Lower leg skin (tissue), 3 donors: ENCODE data around the gene FAM187B.

Experiments
- POLR2A ChIP-seq, 2 donors: fragments of 450-650 bp; IDR thresholded peaks; one replicate each; pipeline ENCODE4 v1.6.1; 2016 to 2017; ENCODE audit warnings: antibody characterized with exemption in 2 of 2, mild to moderate bottlenecking in 1 of 2, moderate library complexity in 1 of 2
- TF ChIP-seq, protein P1 (sequence below), 3 donors: fragments of 450-650 bp; IDR thresholded peaks; one replicate each; pipeline ENCODE4 v1.5.1; 2016; ENCODE audit warnings: antibody characterized with exemption in 3 of 3, mild to moderate bottlenecking in 3 of 3, moderate library complexity in 2 of 3

DNA sequence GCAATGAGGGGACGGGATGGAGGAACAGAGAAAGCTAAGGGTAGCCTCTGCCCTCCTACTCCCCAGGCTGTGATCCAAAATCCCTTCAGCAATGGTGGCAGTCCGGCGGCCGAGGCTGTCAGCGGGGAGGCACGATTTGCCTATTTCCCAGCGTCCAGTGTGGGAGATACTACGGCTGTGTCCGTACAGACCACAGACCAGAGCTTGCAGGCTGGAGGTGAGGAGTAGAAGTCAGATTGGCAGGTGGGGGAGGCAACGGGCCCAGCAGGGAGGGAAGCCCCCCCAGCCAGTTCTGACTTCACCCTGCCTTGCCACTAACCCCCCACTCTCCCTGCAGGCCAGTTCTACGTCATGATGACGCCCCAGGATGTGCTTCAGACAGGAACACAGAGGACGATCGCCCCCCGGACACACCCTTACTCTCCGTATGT, 41.9 kb upstream of the FAM187B start:
- TF ChIP-seq, protein P1, sequence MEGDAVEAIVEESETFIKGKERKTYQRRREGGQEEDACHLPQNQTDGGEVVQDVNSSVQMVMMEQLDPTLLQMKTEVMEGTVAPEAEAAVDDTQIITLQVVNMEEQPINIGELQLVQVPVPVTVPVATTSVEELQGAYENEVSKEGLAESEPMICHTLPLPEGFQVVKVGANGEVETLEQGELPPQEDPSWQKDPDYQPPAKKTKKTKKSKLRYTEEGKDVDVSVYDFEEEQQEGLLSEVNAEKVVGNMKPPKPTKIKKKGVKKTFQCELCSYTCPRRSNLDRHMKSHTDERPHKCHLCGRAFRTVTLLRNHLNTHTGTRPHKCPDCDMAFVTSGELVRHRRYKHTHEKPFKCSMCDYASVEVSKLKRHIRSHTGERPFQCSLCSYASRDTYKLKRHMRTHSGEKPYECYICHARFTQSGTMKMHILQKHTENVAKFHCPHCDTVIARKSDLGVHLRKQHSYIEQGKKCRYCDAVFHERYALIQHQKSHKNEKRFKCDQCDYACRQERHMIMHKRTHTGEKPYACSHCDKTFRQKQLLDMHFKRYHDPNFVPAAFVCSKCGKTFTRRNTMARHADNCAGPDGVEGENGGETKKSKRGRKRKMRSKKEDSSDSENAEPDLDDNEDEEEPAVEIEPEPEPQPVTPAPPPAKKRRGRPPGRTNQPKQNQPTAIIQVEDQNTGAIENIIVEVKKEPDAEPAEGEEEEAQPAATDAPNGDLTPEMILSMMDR (IDR thresholded peaks at IDR 0.05) = no peak
- no peak for TF ChIP-seq POLR2A (IDR thresholded peaks at IDR 0.05)
